ENCODE data around the gene DNAH11. TPM values are rescaled to one million over a fixed set of nuclear protein-coding genes. Genes with fewer than 3 reads are reported as not detected.

Gene DNAH11
- polyA plus RNA-seq, 1 donor from 2014 or later: 0.16 TPM

GRCh38 chr7:21922605-21923004 is 379.8 kb downstream of the DNAH11 start:
- Histone ChIP-seq H3K27ac (ENCODE audit: low read length) (no peak overlapping the region), H3K9me3 (ENCODE audit: low read length) (no peaks in the 10 kb centered on the region), H2AFZ (ENCODE audit: low read depth, low read length) (no peak overlapping the region), H3K27me3 (ENCODE audit: insufficient read depth, low read depth, low read length) (peaks cover 3% of the 10 kb centered on the region), H3K9me2 (ENCODE audit: insufficient read depth, low read length) (no peaks in the 10 kb centered on the region), H3F3A (ENCODE audit: insufficient read depth, low read length, poor library complexity, severe bottlenecking) (no peaks in the 10 kb centered on the region), H4K20me1 (ENCODE audit: insufficient read depth) (no peaks in the 10 kb centered on the region), H3K4me2 (ENCODE audit: low read length) (no peak overlapping the region), H3K36me3 (ENCODE audit: insufficient read depth, low read length) (no peaks in the 10 kb centered on the region), H3K79me2 (replicated peaks; ENCODE audit: insufficient read depth, low read length) (peaks cover 8% of the 10 kb centered on the region), H3K4me3 (ENCODE audit: low read length) (no peak overlapping the region), H3K9ac (ENCODE audit: low read length) (no peak overlapping the region)
- TF ChIP-seq EZH2 (IDR thresholded peaks at IDR 0.05; ENCODE audit: borderline replicate concordance, insufficient read depth, low read length, poor library complexity, severe bottlenecking) (no peak), SMC3 (conservative IDR thresholded peaks at IDR 0.05; ENCODE audit: poor library complexity) (no peak), CTCF (IDR thresholded peaks at IDR 0.05; ENCODE audit: poor library complexity, severe bottlenecking) (no peak), TAF1 (IDR thresholded peaks at IDR 0.05; ENCODE audit: low read depth) (no peak), REST (IDR thresholded peaks at IDR 0.05; ENCODE audit: borderline replicate concordance) (no peak), RAD21 (conservative IDR thresholded peaks at IDR 0.05) (no peak), POLR2AphosphoS5 (IDR thresholded peaks at IDR 0.05) (no peak), EP300 (conservative IDR thresholded peaks at IDR 0.05; ENCODE audit: poor library complexity, severe bottlenecking) (no peak)

GRCh38 chr7:21923658-21924057 is 380.8 kb downstream of the DNAH11 start:
- Histone ChIP-seq H3K4me2 (ENCODE audit: low read length) (no peak overlapping the region), H4K20me1 (ENCODE audit: insufficient read depth) (no peaks in the 10 kb centered on the region), H3K79me2 (replicated peaks; ENCODE audit: insufficient read depth, low read length) (peaks cover 8% of the 10 kb centered on the region), H3K4me3 (ENCODE audit: low read length) (no peak overlapping the region), H2AFZ (ENCODE audit: low read depth, low read length) (no peak overlapping the region), H3K9me3 (ENCODE audit: low read length) (no peaks in the 10 kb centered on the region), H3K9me2 (ENCODE audit: insufficient read depth, low read length) (no peaks in the 10 kb centered on the region), H3F3A (ENCODE audit: insufficient read depth, low read length, poor library complexity, severe bottlenecking) (no peaks in the 10 kb centered on the region), H3K36me3 (ENCODE audit: insufficient read depth, low read length) (no peaks in the 10 kb centered on the region), H3K9ac (ENCODE audit: low read length) (no peak overlapping the region), H3K27ac (ENCODE audit: low read length) (no peak overlapping the region), H3K27me3 (ENCODE audit: insufficient read depth, low read depth, low read length) (peaks cover 3% of the 10 kb centered on the region)
- TF ChIP-seq SMC3 (conservative IDR thresholded peaks at IDR 0.05; ENCODE audit: poor library complexity) (no peak), CTCF (IDR thresholded peaks at IDR 0.05; ENCODE audit: poor library complexity, severe bottlenecking) (no peak), REST (IDR thresholded peaks at IDR 0.05; ENCODE audit: borderline replicate concordance) (no peak), EP300 (conservative IDR thresholded peaks at IDR 0.05; ENCODE audit: poor library complexity, severe bottlenecking) (no peak), EZH2 (IDR thresholded peaks at IDR 0.05; ENCODE audit: borderline replicate concordance, insufficient read depth, low read length, poor library complexity, severe bottlenecking) (no peak), TAF1 (IDR thresholded peaks at IDR 0.05; ENCODE audit: low read depth) (no peak), MXI1 (conservative IDR thresholded peaks at IDR 0.05; ENCODE audit: poor library complexity, severe bottlenecking) (no peak), RAD21 (conservative IDR thresholded peaks at IDR 0.05) (no peak)

Data from neural cell (in vitro differentiated cells).